Osteoblast (primary cell): ENCODE data around the gene CDK2. TPM values are rescaled to one million over a fixed set of nuclear protein-coding genes. Genes with fewer than 3 reads are reported as not detected.
"Not testable (repeated sequence)": the region's sequence is repeated elsewhere in the genome, so short reads cannot be mapped to it uniquely, and the experiment has no call there.

Source experiments
- DNase-seq: peaks from one replicate; pipeline ENCODE4 v3.0.0; 2011; ENCODE audit warnings: low spot score, mixed read lengths; ENCODE audit not compliant: insufficient read length; ENCODE audit errors: missing footprints
- H2AFZ ChIP-seq: 2 replicates; pipeline ENCODE4 v1.6.0; 2011; ENCODE audit warnings: mild to moderate bottlenecking, low read length
- H3K27ac ChIP-seq: 2 replicates; pipeline ENCODE4 v1.5.1; 2011; ENCODE audit warnings: mild to moderate bottlenecking, low read depth, low read length, moderate library complexity
- H3K27me3 ChIP-seq: 2 replicates; pipeline ENCODE4 v1.6.0; 2012; ENCODE audit warnings: mild to moderate bottlenecking, control low read depth, inconsistent platforms, low read length, moderate library complexity; ENCODE audit not compliant: insufficient read depth
- H3K36me3 ChIP-seq: 2 replicates; pipeline ENCODE4 v1.5.1; 2011; ENCODE audit warnings: mild to moderate bottlenecking, low read length, control low read depth, moderate library complexity; ENCODE audit not compliant: insufficient read depth
- H3K4me1 ChIP-seq: 2 replicates; pipeline ENCODE4 v1.5.1; 2011; ENCODE audit warnings: mild to moderate bottlenecking, low read length, control low read depth, moderate library complexity; ENCODE audit not compliant: insufficient read depth
- H3K4me2 ChIP-seq: 2 replicates; pipeline ENCODE4 v1.6.0; 2011; ENCODE audit warnings: mild to moderate bottlenecking, low read length; ENCODE audit not compliant: insufficient read depth
- H3K4me3 ChIP-seq: fragments of 200-600 bp; sonication (generic); 3 replicates; pipeline ENCODE4 v1.5.1; 2012; ENCODE audit warnings: mild to moderate bottlenecking, low read length, inconsistent platforms; ENCODE audit not compliant: insufficient read depth
- H3K79me2 ChIP-seq: 2 replicates; pipeline ENCODE4 v1.6.0; 2012; ENCODE audit warnings: mild to moderate bottlenecking, low read length, control low read depth, inconsistent platforms; ENCODE audit not compliant: insufficient read depth
- H3K9me3 ChIP-seq: 2 replicates; pipeline ENCODE4 v1.5.1; 2011; ENCODE audit warnings: low read depth, low read length, control low read depth
- H4K20me1 ChIP-seq: 2 replicates; pipeline ENCODE4 v1.6.0; 2012; ENCODE audit warnings: mild to moderate bottlenecking, low read length, control low read depth; ENCODE audit not compliant: insufficient read depth
- total RNA-seq: library from RNA; depleted of rRNA; stranded (reverse); fragments of >200 nt; gene quantifications from 2 replicates; pipeline ENCODE4 v1.2.3, GENCODE V29; 2012
- TF ChIP-seq, protein P1 (sequence below): IDR thresholded peaks from 2 replicates; pipeline ENCODE4 v1.5.1; 2011; ENCODE audit warnings: mild to moderate bottlenecking, low read depth, low read length, moderate library complexity; ENCODE audit errors: extremely low read depth

Gene CDK2
- total RNA-seq, 1 donor = 13.4 TPM

DNA sequence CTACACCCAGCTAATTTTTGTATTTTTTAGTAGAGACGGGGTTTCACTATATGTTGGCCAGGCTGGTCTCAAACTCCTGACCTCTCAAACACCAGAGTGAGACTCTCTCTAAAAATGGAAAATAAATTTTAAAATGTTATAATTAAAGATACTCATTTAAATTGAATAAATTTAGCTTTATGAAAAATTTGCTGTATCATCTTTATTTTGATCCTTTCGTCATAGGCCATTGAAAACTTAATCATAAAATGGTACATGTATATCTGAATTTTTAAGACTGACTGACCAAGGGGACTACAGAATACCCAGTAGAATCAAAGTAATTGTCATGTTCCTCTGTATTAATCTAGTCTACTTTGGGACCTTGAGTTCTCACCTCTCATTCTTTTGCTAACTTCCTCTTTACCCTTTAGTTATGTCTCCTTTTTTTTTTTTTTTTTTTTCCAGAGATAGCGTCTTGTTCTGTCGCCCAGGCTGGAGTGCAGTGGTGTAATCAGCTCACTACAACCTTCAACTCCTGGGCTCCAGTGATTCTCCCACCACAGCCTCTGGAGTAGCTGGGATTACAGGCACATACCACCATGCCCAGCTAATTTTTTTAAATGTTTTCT is 16.7 kb downstream of the CDK2 start:
- H3K4me2 ChIP-seq = no peak overlapping the region
- no peaks in the 10 kb centered on the region for H3K9me3 ChIP-seq
- H3K4me3 ChIP-seq = no peak overlapping the region
- H3K27me3 ChIP-seq = no peaks in the 10 kb centered on the region
- H3K27ac ChIP-seq = no peak overlapping the region
- H2AFZ ChIP-seq = no peak overlapping the region
- peaks cover 7% of the 10 kb centered on the region for H3K4me1 ChIP-seq
- TF ChIP-seq, protein P1, sequence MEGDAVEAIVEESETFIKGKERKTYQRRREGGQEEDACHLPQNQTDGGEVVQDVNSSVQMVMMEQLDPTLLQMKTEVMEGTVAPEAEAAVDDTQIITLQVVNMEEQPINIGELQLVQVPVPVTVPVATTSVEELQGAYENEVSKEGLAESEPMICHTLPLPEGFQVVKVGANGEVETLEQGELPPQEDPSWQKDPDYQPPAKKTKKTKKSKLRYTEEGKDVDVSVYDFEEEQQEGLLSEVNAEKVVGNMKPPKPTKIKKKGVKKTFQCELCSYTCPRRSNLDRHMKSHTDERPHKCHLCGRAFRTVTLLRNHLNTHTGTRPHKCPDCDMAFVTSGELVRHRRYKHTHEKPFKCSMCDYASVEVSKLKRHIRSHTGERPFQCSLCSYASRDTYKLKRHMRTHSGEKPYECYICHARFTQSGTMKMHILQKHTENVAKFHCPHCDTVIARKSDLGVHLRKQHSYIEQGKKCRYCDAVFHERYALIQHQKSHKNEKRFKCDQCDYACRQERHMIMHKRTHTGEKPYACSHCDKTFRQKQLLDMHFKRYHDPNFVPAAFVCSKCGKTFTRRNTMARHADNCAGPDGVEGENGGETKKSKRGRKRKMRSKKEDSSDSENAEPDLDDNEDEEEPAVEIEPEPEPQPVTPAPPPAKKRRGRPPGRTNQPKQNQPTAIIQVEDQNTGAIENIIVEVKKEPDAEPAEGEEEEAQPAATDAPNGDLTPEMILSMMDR = no peak
- peak; percentile 3 for DNase-seq
- peaks cover 46% of the 10 kb centered on the region for H3K36me3 ChIP-seq
- H4K20me1 ChIP-seq = peaks cover 24% of the 10 kb centered on the region
- H3K79me2 ChIP-seq = peaks cover 41% of the 10 kb centered on the region

DNA sequence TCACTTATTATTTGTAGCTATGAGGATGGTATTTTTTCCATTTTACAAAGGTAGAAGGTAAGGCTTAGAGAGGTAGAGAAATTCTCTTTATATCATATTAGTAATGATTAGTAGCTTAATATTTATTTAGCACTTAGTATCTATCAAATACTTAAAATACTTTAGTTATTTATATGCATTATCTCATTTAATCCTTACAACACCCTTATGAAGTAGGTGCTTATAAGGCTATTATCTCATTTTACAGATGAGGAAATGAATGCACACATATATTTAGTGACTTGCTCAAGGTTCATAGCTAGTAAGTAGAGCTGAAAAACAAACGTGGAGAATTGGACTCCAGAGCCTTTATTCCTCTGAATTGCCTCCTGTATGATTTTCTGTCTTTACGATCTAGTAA is 18.2 kb downstream of the CDK2 start:
- Histone ChIP-seq H3K79me2 (peaks cover 27% of the 10 kb centered on the region), H3K36me3 (peaks cover 56% of the 10 kb centered on the region), H2AFZ (no peak overlapping the region), H3K27me3 (no peaks in the 10 kb centered on the region), H3K4me2 (no peak overlapping the region), H3K4me3 (no peak overlapping the region), H3K4me1 (peaks cover 7% of the 10 kb centered on the region), H3K9me3 (no peaks in the 10 kb centered on the region), H3K27ac (no peak overlapping the region), H4K20me1 (peaks cover 16% of the 10 kb centered on the region)
- TF ChIP-seq, protein P1 = no peak
- DNase-seq = no peak

DNA sequence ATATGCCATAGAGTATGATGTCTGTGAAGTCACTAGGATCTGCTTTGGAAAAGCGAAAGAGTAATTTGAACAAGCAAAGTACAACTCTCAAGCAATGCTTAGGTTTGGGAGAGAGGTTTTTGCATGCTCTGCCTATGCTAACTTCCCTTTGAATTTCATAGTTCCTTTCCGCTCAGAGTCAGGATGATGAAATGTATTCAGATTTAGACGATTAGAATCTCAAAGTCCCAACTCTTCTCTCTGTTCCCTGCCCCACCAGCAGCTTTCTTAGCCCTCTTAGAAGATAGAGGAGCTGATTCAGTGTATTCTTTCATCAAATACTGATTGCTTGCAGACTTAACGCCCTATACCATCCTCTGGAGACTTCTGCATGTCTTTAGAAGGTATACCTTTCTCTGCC is 18.7 kb downstream of the CDK2 start:
- peaks cover 57% of the 10 kb centered on the region for H3K36me3 ChIP-seq

DNA sequence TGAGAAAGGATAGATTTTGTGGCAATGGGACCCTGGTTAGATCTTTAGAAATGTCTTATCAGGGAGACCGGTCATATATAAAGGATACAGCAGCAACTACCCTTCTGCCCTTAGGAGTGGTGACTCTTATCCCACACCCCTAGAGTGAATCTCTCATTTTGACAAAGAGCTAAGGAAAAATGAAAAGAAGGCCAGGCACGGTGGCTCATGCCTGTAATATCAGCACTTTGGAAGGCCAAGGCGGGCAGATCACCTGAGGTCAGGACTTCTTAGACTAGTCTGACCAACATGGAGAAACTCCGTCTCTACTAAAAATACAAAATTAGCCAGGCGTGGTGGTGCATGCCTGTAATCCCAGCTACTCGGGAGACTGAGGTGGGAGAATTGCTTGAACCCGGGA is 19.3 kb downstream of the CDK2 start:
- not testable (repeated sequence) for H3K4me2 ChIP-seq, H2AFZ ChIP-seq, H3K4me1 ChIP-seq, DNase-seq, H3K4me3 ChIP-seq, H3K27ac ChIP-seq, H3K9me3 ChIP-seq, H3K27me3 ChIP-seq
- Histone ChIP-seq H3K79me2 (peaks cover 22% of the 10 kb centered on the region), H3K36me3 (peaks cover 61% of the 10 kb centered on the region), H4K20me1 (peaks cover 13% of the 10 kb centered on the region)

More for the DNA sequence above, 18.7 kb downstream of the CDK2 start:
- H3K4me2 ChIP-seq = no peak overlapping the region
- TF ChIP-seq, protein P1 = no peak
- peaks cover 7% of the 10 kb centered on the region for H3K4me1 ChIP-seq
- DNase-seq = no peak
- peaks cover 26% of the 10 kb centered on the region for H3K79me2 ChIP-seq
- H4K20me1 ChIP-seq = peaks cover 14% of the 10 kb centered on the region
- no peak overlapping the region for H3K4me3 ChIP-seq
- H3K27me3 ChIP-seq = no peaks in the 10 kb centered on the region
- no peak overlapping the region for H3K27ac ChIP-seq
- no peaks in the 10 kb centered on the region for H3K9me3 ChIP-seq
- H2AFZ ChIP-seq = no peak overlapping the region
